Retinal pigment epithelial cell (primary cell): Measurements from ENCODE around the gene CNTN4.

Experiments
- DNase-seq: peaks from one replicate; pipeline ENCODE4 v3.0.0-alpha.2; 2010; ENCODE audit warnings: low read depth
- H3K4me3 ChIP-seq: 2 replicates; pipeline ENCODE4 v1.5.1; 2011; ENCODE audit warnings: mild to moderate bottlenecking, low read length, control low read depth, moderate library complexity
- TF ChIP-seq, protein P1 (sequence below): conservative IDR thresholded peaks from 2 replicates; pipeline ENCODE4 v1.5.1; 2011; ENCODE audit warnings: low read depth, low read length, control low read depth, inconsistent platforms

The CNTN4 gene

DNA sequence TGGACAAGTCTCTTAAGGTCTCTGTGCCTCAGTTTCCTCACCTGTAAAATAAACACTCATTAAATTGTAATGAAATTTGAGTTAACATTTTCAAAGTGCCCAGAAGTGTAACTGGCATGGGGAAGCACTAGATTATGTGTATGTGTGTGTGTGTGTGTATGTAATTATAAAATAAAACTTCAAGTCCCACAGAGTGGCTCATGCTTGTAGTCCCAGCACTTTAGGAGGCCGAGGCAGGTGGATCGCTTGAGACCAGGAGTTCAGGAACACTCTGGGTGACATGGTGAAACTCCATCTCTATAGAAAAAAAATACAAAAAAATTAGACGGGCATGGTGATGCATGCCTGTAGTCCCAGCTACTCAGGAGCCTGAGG is 608.2 kb downstream of the CNTN4 start:
- TF ChIP-seq, protein P1, sequence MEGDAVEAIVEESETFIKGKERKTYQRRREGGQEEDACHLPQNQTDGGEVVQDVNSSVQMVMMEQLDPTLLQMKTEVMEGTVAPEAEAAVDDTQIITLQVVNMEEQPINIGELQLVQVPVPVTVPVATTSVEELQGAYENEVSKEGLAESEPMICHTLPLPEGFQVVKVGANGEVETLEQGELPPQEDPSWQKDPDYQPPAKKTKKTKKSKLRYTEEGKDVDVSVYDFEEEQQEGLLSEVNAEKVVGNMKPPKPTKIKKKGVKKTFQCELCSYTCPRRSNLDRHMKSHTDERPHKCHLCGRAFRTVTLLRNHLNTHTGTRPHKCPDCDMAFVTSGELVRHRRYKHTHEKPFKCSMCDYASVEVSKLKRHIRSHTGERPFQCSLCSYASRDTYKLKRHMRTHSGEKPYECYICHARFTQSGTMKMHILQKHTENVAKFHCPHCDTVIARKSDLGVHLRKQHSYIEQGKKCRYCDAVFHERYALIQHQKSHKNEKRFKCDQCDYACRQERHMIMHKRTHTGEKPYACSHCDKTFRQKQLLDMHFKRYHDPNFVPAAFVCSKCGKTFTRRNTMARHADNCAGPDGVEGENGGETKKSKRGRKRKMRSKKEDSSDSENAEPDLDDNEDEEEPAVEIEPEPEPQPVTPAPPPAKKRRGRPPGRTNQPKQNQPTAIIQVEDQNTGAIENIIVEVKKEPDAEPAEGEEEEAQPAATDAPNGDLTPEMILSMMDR, result no peak

DNA sequence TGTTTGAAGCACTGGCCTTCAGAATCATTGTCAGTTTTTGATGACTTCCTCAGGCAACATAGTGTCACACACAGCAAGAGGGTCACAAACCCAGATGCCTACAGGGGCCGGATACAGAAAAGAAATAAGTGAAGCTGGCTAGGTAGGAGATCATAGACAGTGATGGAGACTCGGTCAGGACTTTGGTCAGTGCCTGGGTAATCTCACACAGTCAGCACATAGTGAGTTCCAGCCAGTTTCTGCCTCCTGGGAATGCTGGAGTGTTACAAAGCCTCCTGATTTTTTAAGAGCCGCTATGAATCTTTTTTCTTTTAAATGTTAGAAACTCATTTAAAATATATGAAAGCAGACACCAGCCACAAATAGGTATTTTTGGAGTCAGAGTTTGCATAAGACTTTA is 612.4 kb downstream of the CNTN4 start:
- no peak for DNase-seq
- H3K4me3 ChIP-seq, result no peak overlapping the region
- TF ChIP-seq, protein P1, result no peak

More for the DNA sequence above, 608.2 kb downstream of the CNTN4 start:
- H3K4me3 ChIP-seq, result no peak overlapping the region
- DNase-seq, result no peak

DNA sequence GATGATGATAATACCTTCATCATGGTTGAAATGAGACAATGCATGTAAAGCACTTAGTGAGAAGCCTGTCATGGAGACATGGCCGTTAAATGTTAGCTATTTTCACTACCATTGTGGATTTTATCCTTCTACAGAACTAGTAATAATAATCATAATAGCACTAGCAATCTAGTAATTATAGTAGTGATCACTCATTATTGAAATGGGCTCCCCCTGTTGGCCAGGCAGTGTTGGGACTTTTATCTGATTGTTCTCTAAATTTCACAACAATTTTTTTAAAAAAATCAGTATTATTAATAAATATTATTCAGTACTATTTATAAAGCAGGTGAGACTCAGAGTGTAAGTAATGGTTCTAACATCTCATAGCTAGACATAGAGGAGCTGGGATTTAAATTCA is 615.3 kb downstream of the CNTN4 start:
- TF ChIP-seq, protein P1, result peak; percentile 41
- H3K4me3 ChIP-seq, result no peak overlapping the region
- no peak for DNase-seq

DNA sequence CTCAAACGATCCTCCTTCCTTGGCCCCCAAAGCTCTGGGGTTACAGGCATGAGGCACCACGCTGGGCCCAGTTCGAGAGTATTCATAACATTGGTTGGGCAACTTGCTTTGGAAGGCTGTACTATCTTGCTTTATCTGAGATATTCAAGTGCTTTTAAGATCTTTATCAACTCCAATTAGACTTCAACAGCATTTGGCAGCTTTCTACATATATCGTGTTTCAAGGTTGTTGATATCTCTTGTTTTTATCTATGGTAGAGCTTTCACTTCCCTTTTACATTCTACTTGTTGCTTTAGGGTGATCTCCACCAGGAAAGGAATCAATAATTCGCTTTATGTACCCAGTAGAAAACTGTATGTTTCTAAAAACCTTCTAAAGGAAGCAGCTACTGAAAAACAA is 616.2 kb downstream of the CNTN4 start:
- TF ChIP-seq, protein P1, result no peak
- no peak for DNase-seq
- H3K4me3 ChIP-seq, result no peak overlapping the region

DNA sequence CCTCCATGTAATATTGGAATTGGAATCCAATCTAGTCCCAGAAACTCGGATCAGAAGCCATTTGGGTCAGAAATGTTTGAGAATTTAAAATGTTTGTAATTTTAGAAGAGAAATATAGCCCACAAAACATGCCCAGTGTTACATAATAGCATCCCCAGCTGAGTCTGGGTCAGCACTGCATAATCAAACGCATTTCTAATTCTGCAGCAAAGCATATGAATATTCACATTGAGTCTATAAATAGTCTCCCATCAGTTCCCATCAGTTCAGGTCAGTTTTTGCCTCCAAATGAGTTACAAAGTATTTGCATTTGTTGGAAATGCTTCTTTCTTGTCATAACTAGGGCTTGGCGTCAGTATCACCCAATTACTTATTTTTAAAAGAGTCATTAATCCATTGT is 628.4 kb downstream of the CNTN4 start:
- TF ChIP-seq, protein P1, result no peak
- no peak for DNase-seq
- no peak overlapping the region for H3K4me3 ChIP-seq

DNA sequence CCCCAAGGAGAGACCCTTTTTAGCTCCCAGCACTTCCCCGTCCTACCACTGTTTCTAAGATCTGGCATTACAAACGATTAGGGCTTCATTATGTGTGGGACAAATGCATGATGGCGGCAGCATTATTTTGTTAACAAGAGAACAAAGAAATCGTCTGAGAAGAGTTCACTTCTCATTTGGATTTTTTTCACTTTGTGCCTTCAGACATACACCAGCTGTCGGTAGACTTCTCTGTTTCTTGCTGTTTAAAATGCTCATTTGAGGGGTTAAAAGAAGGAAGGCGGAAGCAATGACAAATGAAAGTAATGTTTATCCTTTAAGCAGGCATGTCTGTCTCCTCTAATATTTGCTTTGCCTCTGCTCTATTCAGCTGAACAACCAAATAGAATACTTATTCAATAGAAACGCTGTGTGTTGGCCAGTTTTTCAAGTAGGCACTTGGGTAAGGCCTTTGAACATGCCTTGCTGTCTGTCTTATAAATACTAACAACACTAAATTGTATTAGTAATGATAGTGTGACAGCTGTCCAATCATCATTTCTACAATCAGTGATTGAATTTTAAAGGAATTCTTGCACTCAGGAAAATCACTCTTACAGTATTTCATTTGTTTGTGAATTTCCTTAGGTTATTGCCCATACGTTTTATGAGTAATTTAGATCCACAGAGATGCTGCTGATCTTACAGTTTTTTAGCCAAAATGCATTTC is 629.1 kb downstream of the CNTN4 start:
- DNase-seq, result no peak
- TF ChIP-seq, protein P1, result no peak
- H3K4me3 ChIP-seq, result no peak overlapping the region

DNA sequence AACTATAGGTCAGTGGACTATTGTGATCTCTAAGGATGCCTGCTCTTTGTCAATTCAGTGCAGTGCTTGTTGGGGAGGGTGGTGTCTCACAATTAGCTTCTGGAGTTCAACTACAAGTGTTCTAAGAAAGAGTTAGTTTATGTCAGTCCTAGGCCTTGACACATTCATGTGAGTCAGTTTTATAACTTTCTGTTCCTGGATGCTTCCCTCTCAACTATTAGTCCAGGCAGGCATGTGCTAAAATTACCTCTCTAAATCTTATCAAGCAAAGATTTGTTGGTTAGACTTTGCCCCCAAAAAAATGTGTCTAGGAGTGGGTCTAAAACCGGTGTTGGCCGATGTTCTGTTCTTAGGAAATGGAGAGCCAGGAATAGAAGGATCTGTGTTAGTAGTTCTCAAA is 633.2 kb downstream of the CNTN4 start:
- TF ChIP-seq, protein P1, result no peak
- no peak for DNase-seq
- no peak overlapping the region for H3K4me3 ChIP-seq
